ENCODE measurements around the gene ABRAXAS1.

The ABRAXAS1 gene

GRCh38 chr4:83484500-83485461 lies at the start of gene ABRAXAS1:
Gene ABRAXAS1, minus strand, starts transcription at chr4:83485100. Its CDS starts 28 bp downstream, at chr4:83485072.
- DNase-seq (ENCODE audit: extremely low read depth, low read depth), result peak; percentile 79
- TF ChIP-seq CTCF (IDR thresholded peaks at IDR 0.05; ENCODE audit: low read depth, low read length), result no peak

- no peak for DNase-seq (ENCODE audit: extremely low read depth, low read depth)
- no peak for TF ChIP-seq CTCF (IDR thresholded peaks at IDR 0.05; ENCODE audit: low read depth, low read length)
These were observed 42.8 kb upstream of the ABRAXAS1 start for GRCh38 chr4:83527671-83528070.

GRCh38 chr4:83522239-83522638 lies 37.3 kb upstream of the ABRAXAS1 start:
- DNase-seq (ENCODE audit: extremely low read depth, low read depth), result no peak
- no peak for TF ChIP-seq CTCF (IDR thresholded peaks at IDR 0.05; ENCODE audit: low read depth, low read length)

- DNase-seq (ENCODE audit: extremely low read depth, low read depth), result no peak
- no peak for TF ChIP-seq CTCF (IDR thresholded peaks at IDR 0.05; ENCODE audit: low read depth, low read length)
These were observed 31.3 kb upstream of the ABRAXAS1 start for GRCh38 chr4:83516042-83516772.

GRCh38 chr4:83510442-83510841 lies 25.5 kb upstream of the ABRAXAS1 start:
- TF ChIP-seq CTCF (IDR thresholded peaks at IDR 0.05; ENCODE audit: low read depth, low read length), result no peak

GRCh38 chr4:83509156-83509585 lies 24.3 kb upstream of the ABRAXAS1 start:
- TF ChIP-seq CTCF (IDR thresholded peaks at IDR 0.05; ENCODE audit: low read depth, low read length), result peak; percentile 57
- peak; percentile 22 for DNase-seq (ENCODE audit: extremely low read depth, low read depth)

More at GRCh38 chr4:83510442-83510841, 25.5 kb upstream of the ABRAXAS1 start:
- no peak for DNase-seq (ENCODE audit: extremely low read depth, low read depth)

- no peak for DNase-seq (ENCODE audit: extremely low read depth, low read depth)
- TF ChIP-seq CTCF (IDR thresholded peaks at IDR 0.05; ENCODE audit: low read depth, low read length), result no peak
These were observed 20.1 kb upstream of the ABRAXAS1 start for GRCh38 chr4:83504996-83505395.

All from AG09319 (cell line).